ENCODE data around the gene HSPA12A. TPM values are rescaled to one million over a fixed set of nuclear protein-coding genes. Genes with fewer than 3 reads are reported as not detected.

Gene HSPA12A
- total RNA-seq, 1 experiment from 2014 or later = 10.6 TPM

DNA sequence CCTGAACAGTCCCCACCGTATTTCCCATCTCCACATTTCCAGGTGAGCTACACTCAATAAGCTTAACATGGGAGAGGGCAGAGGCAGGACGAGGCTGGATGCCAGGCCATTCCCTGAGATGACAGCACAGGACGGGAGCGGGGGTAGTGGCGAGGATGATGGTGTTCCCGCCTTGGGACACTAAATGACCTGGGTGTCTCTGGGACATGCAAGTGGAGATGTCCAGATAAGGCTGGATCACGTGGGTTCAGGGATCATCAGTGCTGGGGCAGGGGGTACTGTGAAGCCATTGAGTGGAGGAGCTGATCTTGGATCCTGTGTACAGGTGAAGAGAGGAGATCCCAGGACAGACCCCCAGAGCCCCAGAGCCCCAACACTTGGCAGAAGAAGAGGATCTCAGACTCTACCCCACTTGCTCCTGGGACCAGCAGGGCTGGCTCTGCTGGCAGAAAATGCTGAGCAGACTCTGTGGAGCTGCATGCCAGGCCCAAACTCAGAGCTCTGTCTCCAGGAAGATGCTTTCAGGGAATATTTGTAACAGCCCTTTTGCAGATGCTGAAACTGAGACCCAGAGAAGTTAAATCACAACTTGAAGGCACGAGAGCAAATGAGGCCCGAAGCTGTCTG, 29.7 kb upstream of the HSPA12A start:
- no peak for DNase-seq (ENCODE audit: extremely low read depth, low read depth)

DNA sequence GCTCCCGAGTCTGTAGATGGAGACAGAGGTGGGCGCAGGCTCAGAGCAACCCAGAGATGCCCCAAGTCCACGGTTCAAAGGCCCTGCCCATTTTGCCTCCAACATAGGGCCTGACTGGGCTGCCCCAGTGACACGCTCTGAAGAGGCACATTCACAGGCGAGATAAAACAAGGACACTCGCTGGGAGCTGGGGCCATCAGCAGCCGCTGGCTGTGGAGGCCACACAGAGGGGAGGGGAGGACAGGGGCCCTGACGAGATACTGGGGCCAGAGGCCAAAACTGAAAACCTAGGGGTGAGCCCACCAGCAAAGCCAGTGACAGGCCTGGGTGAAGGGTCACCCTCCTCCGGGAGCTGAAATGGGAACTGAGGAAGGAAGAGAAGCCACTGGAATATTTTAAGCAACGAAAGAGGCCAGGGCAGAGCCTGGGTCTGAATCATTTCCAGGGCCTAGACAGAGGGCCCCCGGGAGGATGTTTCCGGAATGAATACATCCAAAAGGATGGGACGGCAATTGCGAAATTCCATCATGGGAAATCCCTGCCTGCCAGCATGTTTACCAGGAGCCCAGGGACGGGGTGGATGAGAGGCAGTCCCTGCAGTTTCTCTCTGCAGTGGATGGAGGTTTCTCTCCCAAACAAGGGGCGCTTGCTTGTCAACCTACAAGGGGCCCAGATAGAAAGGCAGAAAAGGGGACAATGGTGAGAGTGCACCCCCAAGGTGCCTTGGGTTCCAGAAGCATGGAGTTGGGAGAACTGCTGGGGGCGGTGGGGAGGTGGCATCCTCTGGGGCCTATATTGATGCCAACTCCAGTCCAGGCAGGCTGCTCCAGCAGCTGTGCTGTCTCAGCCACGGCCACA, 29.0 kb upstream of the HSPA12A start:
- no peak for DNase-seq (ENCODE audit: extremely low read depth, low read depth)

DNA sequence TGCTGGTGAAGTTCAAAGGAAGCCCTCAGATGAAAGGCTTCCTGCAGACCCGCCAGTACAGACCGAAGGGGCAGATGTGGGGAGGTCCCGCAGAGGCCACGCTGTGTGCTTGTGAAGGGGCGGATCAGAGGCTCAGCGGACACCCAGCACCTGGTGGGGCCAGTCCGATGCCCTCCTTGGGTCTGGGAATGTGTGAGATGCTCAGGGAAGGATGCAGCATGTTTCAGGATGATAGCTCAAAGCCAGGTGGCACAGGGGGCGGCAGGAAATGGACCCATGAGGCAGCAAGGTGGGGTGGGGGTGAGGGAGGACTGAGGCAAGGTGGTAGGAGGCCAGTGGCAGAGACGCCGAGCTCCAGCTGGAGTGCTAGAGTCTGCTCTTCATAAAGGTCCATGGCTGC, 27.9 kb upstream of the HSPA12A start:
- no peak for DNase-seq (ENCODE audit: extremely low read depth, low read depth)

DNA sequence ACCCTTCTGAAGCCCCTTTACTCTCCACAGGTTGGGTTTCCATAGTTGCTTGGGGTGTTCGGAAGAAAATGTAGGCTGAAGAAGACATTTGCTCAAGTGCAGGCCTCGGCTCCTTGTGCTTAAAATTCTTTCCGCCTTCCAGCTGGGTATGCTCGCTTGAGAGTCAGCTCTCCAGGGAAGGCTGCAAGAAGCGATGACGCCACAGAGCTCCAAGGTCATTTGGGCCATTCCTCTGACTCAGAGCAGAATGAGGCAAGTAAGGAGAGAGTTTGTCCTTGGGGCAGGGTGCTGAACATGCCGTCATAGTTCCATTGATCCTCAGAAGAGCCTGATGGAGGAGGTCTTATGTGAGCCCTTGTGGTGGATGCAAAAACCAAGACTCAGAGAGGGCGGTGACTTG, 27.4 kb upstream of the HSPA12A start:
- no peak for DNase-seq (ENCODE audit: extremely low read depth, low read depth)

DNA sequence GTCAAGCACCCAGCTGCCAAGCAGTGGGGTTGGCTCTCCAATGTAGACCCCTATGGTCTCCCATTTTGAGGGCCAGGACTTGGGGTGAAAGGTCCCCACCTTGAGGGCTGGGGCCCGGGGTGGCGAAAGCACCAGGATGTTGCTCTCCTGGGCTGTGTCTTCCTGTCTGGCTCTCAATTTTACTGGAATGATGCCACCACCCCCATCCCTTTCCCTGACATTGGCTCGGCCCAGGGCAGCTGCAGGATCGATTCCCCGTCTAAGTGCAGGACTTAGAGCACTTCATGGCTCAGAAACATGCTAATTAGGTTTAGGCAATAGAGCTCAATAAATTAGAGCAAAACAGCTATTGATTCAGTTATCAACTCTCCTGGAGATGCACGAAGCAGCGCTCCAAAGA, 27.0 kb upstream of the HSPA12A start:
- DNase-seq (ENCODE audit: extremely low read depth, low read depth) = no peak

DNA sequence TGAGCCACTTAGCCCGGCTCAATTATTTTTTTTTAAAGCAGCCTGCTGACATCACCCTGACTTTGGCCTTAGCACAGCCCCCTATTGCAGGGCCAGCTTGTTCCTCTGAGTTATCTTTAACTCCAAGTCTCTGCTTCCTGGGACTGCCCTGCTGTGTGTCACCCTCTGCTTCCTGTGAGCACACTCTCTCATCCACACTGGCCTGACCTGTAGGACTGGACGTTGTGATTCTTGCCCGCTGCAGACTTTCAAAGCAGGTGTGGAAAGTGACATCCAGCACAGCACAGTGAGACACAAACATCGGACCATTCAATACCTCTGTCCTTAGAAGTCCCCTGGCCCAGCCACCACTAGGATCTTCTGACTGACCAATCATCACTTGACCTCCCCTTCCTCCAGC, 26.4 kb upstream of the HSPA12A start:
- no peak for DNase-seq (ENCODE audit: extremely low read depth, low read depth)

DNA sequence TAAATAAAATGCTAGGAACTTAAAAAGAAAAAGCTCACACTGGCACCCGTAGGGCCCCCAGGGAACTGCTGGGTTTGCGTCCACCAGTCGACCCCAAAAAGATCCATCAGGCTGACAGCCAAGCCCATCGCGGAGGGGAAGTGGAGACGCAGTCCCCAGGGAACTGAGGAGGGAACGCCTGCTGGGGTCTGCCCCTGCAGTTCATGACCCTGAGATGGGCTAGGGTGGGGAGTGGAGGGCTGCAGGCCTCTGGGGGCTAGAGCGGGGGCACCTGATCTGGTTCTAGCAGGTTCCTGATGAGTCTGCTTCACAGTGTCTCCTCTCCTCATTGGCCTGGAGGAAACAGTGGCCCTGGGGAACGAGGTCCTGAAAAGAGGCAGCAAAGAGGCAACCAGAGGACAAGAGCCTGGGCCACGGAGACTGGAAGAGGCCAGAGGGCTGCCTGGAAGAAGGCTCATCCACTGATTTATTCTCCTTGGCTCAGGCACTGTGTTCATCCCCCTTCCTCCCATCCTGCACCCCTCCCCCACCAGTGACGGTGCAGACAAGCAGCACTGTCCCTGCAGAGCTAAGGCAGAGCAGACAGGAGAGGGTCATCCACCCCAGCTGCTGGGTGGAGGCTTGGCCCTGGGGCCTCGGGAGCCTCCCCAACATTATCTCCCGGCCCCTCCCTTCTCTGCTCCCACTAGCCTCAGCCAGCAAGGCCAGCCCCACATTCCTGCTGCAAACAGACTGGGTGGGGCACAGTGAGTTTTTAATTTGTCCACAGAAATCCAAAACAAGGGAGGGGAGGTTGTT, 24.7 kb upstream of the HSPA12A start:
- no peak for DNase-seq (ENCODE audit: extremely low read depth, low read depth)

DNA sequence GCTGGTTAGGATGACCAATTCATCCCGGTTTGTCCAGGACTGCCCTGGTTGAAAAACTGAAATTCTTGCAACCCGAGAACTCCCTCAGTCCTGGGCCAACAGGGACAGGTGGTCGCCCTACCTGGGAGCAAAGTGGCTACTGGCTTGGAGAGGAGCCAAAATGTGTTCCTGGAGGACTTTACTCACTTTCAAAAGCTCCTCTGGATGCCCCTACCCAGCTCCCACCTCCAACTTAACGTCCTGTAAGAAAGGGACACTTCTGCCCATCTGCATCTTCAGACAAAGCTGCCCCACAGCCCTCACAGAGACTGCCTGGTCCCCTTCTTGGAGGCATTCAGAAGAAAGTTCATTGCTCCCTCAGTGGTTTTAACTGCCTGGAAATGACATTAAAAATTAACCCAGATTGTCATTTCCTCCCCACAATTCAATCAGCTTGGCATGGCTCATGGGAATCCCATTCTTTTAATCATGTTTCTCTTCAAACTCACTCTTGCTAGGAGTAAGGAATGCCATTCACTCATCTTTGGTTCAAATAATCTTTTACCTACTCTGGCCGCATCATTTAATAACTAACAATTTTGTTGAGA, 24.0 kb upstream of the HSPA12A start:
- DNase-seq (ENCODE audit: extremely low read depth, low read depth) = no peak

DNA sequence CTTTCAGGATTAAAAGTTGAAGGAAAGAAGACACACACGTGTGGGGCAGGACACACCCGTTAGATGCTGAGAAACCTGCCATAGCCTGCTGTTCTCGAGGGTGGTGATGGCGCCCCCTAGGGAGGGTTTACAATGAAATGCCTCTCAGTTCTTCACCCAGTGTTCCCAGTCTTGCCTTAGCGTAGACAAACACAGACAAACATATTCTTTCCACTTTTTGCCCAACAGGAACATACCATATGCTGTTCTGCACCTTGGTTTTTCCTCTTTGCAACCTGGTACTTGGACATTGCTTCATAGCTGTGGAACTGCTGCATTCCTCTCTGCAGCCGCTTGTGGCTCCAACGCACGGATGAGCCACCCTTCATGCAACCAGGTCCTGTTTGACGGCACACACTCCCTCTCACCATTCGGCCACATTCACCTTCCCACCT, 23.3 kb upstream of the HSPA12A start:
- no peak for DNase-seq (ENCODE audit: extremely low read depth, low read depth)

DNA sequence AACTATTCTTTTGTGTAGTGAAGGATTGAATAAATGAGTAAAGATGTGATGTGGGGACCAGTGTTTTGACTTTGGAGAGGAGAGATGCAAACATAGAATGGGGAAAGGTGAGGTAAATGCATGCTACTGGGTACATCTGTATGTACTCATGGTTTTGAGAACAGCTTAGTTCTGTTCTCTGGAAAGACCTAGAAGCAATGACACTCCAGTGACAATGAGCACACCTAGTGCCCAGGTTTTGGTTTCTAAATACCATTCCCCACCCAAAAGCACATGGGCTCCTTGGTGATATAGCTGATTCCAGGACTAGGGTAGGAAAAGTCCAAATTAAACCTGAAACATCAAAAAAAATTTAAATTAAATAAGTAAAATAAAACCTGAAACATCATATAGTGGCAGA, 22.6 kb upstream of the HSPA12A start:
- no peak for DNase-seq (ENCODE audit: extremely low read depth, low read depth)

DNA sequence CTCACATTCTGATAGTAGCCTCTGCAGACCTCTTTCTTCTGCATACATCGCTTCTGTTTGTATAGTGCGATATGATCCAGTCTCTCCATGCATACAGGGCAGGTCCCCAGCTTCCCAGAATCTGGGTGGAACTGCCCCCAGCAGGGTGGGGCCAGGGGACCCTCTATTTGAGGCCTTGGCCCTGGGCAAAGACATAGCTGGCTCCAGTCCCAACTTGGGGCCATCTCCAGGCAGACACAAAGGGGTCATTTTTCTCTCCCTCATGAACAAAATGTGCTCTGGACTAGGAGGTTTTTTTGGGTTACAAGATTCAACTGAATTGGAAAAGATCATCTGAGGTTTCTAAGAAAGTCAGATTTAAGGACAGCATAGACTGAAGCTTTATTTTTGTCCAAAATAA, 21.1 kb upstream of the HSPA12A start:
- DNase-seq (ENCODE audit: extremely low read depth, low read depth) = no peak

DNA sequence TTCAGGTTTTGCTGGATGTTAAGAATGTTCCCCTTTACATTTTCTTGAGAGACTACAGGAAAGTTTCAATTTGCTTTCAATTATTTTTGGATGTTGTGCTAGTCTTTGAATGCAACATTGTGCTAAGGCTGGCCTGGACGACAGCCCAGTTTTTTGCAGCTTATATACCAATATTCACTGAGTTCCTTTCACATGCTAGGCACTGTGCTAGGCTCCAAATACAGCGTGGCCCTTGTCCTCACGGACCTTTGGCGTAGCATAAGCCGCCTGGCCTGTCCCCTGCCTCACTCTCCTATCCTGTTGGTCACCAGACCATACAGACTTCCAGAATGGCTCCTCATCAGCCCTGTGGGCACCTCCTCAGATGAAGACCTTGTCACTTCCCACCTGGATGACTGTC, 19.5 kb upstream of the HSPA12A start:
- DNase-seq (ENCODE audit: extremely low read depth, low read depth) = no peak

DNA sequence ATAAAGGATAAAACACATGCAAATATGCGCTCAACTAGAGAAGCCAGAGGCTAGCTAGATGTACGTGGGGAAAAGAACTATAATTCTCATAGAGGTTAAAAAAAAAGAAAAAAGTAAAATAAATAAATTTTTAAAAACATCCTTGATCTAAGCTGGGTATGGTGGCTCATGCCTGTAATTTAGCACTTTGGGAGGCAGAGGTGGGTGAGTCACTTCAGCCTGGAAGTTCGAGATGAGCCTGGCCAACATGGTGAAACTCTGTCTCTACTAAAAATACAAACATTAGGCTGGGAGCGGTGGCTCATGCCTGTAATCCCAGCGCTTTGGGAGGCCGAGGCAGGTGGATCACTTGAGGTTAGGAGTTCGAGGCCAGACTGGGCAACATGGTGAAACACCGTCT, 18.6 kb upstream of the HSPA12A start:
- no peak for DNase-seq (ENCODE audit: extremely low read depth, low read depth)

DNA sequence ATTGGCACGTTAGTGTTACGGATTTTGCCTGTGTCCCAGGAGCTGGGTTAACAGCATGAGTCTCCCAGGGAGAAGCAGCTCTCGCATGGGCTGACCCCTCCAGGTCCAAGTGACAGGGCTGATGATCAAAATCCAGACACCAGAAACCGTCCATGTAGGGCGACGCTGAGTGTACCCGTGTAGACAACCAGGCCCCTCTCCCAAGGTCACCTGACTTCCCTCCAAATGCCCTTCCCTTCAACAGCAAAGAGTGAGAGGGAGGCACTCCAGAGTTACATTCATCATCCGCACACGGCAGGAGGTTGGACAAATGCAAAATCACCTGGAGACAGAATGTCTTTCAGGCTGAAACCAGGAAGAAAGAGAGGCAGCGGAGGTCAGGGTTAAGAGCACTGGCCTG, 14.9 kb upstream of the HSPA12A start:
- no peak for DNase-seq (ENCODE audit: extremely low read depth, low read depth)

DNA sequence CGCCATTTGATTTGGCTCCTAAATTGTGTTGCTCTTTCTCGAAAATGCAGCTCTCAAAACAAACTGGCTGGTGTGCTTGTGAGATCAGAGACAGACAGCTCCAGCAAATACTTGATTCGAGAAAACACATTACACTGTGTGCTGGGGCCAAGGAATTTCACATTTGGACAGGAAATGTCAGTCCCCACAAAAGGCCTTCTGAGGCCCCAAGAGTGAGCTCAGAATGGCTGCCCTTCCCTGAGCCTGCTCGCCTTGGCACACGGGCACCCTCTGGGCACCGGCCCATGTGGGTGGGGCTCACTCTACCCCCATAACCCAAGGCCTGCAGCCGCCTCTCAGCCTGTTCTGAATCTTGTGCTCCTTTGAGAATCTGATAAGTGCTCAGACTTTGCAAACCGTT, 13.9 kb upstream of the HSPA12A start:
- no peak for DNase-seq (ENCODE audit: extremely low read depth, low read depth)

DNA sequence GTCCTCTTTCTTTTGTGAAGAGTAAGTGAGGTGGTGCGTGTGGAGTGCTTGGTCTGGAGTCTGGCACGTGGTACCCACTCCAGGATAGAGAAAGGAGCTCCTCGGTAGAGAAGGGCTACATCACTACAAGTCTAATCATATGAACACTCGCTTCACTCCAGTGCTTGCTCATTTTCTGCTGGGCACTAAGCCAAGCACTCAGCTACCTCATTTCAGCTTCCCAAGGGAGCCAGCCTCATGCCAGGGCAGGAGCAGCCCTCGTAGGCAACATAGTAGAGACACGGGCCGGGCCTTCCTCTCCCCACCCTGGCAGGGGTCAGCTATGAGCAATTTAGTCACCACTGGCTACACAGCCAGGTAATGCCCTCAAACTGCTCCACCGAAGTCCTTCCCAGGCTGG, 11.4 kb upstream of the HSPA12A start:
- no peak for DNase-seq (ENCODE audit: extremely low read depth, low read depth)

DNA sequence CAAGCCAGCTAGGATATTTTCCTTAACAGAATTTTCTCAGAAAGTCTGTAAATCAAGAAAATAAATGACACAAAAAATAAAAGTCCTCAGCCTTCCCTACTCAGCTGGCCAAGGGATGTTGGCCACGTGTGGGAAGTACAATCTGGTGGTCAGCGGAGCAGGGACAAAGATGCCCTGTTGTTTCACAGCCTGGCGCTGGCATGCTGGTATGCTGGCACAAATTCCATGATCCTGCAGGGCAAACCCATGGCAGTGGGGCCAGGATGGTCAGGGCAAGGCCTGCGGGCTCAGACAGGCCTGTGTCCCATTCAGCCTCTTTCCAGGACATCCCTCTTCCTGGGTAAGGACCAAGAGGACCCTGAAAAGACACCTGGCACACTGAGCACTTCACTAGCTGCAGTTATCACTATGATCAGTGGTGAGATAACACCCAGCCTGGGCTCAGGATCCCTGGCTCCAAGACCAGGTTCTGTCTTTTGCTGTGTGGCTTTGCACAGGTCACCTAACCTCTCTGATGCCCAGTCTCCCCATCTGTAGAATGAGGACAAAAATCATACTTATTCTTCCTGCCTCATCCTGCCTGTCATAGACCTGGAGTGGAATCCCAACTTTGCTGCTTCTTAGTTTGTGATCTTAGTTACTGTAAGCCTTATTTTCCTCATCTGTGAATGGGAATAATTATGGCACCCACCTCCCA, 10.8 kb upstream of the HSPA12A start:
- no peak for DNase-seq (ENCODE audit: extremely low read depth, low read depth)

DNA sequence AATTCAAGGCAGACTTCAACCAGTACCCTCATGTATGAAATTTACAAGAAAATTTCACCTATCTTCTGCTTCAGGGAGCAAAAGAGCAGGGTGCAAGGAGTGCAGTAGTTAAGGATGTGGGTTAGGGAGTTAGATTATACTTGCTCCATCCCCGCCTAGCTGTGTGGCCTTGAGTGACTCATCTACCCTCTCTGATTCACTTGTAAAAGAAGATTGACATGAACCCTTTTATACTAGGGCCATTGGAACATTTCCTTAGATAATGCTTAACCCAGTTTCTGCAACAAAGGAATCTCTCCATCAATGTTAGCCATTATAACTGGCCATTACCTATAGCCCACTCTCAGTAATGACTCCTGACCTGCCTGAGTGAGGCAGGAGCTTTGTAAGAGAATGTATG, 10.2 kb upstream of the HSPA12A start:
- DNase-seq (ENCODE audit: extremely low read depth, low read depth) = no peak

DNA sequence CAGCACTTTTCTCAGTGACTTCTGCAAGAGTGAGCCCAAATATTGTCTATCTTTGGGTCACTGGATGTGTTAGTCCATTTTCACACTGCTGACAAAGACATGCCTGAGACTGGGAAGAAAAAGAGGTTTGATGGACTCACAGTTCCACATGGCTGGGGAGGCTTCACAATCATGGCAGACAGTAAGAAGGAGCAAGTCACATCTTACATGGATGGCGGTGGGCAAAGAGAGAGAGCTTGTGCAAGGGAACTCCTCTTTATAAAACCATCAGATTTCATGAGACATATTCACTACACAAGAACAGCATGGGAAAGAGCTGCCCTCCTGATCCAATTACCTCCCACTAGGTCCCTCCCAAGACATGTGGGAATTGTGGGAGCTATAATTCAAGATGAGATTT, 6.1 kb upstream of the HSPA12A start:
- no peak for DNase-seq (ENCODE audit: extremely low read depth, low read depth)

DNA sequence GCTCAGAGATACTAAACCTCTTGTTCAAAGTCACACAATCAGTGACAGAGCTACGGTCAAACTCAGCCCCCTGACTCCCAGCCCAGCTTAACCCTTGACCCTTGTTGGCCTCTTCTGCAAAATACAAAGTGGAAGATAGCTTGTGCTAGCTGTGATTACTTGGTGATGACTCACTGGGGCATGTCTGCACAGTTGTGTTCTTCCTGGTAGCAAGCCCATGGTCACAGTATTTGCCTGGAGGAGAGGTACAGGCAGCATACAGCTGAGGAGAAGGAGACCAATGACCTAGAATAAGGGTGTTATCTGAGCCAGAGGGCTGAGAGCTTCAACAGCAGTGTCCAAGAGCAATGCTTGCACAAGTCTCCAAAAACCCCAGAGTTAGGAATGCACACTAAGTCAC, 5.7 kb upstream of the HSPA12A start:
- no peak for DNase-seq (ENCODE audit: extremely low read depth, low read depth)

DNA sequence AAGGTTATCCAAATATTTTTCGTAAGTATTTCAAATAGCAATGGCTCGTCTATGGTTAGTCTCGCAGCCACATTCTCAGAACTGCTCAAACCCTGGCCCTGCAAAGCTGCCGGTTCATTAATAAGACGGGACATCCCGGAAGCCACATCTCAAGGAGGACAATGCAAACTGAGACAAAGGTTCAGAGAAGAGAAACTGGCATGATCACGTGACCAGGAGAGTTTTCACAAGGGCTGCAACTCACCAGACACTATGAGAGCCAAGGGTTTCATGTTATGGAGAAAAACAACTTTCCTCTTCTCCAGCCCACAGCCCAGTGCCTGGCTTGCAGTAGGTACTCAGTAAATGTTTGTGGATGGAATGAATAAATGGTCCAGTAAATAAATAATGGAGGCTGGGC, 5.0 kb upstream of the HSPA12A start:
- no peak for DNase-seq (ENCODE audit: extremely low read depth, low read depth)

Data from NCI-H460 (cell line).